Right cardiac atrium (tissue), 5 donors: Measurements from ENCODE around the gene RAX2. TPM values are rescaled to one million over a fixed set of nuclear protein-coding genes. Genes with fewer than 3 reads are reported as not detected.

Experiments used
- ATAC-seq, 2 donors: fragments of 200-7000 bp; cut with Tn5 transposase; one replicate each; pipeline versions ENCODE4 v1.8.0 to v1.9.1; 2020; ENCODE audit warnings: moderate library complexity in 2 of 2, mild to moderate bottlenecking in 1 of 2
- DNase-seq, 3 donors: peaks; one replicate each; pipeline ENCODE4 v3.0.0-alpha.2; 2020
- H3K27ac ChIP-seq: one replicate; pipeline ENCODE4 v1.5.1; 2013; ENCODE audit warnings: mild to moderate bottlenecking, low read length, control low read depth, moderate library complexity
- H3K27me3 ChIP-seq: one replicate; pipeline ENCODE4 v1.6.1; 2013; ENCODE audit not compliant: control insufficient read depth, insufficient read depth
- H3K4me1 ChIP-seq: one replicate; pipeline ENCODE4 v1.6.1; 2013; ENCODE audit warnings: low read length; ENCODE audit not compliant: control insufficient read depth, insufficient read depth
- H3K4me3 ChIP-seq: one replicate; pipeline ENCODE4 v1.5.1; 2013; ENCODE audit warnings: low read length, control low read depth
- H3K9me3 ChIP-seq: one replicate; pipeline ENCODE4 v1.6.1; 2013; ENCODE audit warnings: low read length; ENCODE audit not compliant: control insufficient read depth
- WGBS: extraction: QIAGEN DNeasy Blood & Tissue Kit; methylation state at CpG from one replicate; pipeline ENCODE4 v1.1.7; 2013; 5-methylcytosine and 5-hydroxymethylcytosine counted together
- intact Hi-C, 4 donors: fragments of 100-400 bp; cut with DNase I; formaldehyde crosslinking; loops; one replicate each; pipeline versions ENCODE4 v1.11.0 to v1.14.0; 2022 to 2023
- polyA plus RNA-seq: library from polyadenylated mRNA; stranded (reverse); fragments of 200-250 nt; gene quantifications from one replicate; pipeline ENCODE4 v1.2.3, GENCODE V29; 2013
- total RNA-seq, 4 donors: library from RNA; stranded (reverse); fragmentation: NEBNext Ultra II Directional; extraction: Animal tissue kit (Norgen Biotek cat#: 25700); gene quantifications; one replicate each; pipeline ENCODE4 v1.2.1, GENCODE V29; 2021
- donor health status: healthy with polysubstance abuse.
- donor health status: DM: no; HTN: yes; CAD: no.
- donor health status: DM: no; HTN: no; CAD: no.
- donor health status: DM: no; HTN: yes; CAD: no; lungs with severe emphysema.
- donor health status: DM: yes; HTN: yes; CAD: no.

The RAX2 gene
- total and polyA plus RNA-seq, 5 donors, result not detected

- Histone ChIP-seq H3K27me3 (no peaks in the 10 kb centered on the region), H3K27ac (no peak overlapping the region), H3K4me1 (no peaks in the 10 kb centered on the region), H3K4me3 (no peak overlapping the region), H3K9me3 (peaks cover 10% of the 10 kb centered on the region)
- ATAC-seq, result peak; percentile 8 to 23
- 25% methylated on average over 25 of the region's 25 CpGs for WGBS
- intact Hi-C loops, result no loop called here
- DNase-seq, result peak in 1 of 3 donors; percentile 40
Measured at GRCh38 chr19:3784607-3785450, 12.8 kb upstream of the RAX2 start.

GRCh38 chr19:3783660-3784584, 11.9 kb upstream of the RAX2 start:
- Histone ChIP-seq H3K27me3 (no peaks in the 10 kb centered on the region), H3K27ac (no peak overlapping the region)

GRCh38 chr19:3782903-3783302, 10.9 kb upstream of the RAX2 start:
- Histone ChIP-seq H3K27ac (no peak overlapping the region), H3K9me3 (peaks cover 10% of the 10 kb centered on the region), H3K27me3 (no peaks in the 10 kb centered on the region), H3K4me1 (no peaks in the 10 kb centered on the region), H3K4me3 (no peak overlapping the region)
- WGBS, result 86% methylated on average over 13 of the region's 13 CpGs
- ATAC-seq (no peak), DNase-seq (peak in 1 of 3 donors; percentile 42)
- intact Hi-C loops, result no loop called here

More at GRCh38 chr19:3783660-3784584, 11.9 kb upstream of the RAX2 start:
- DNase-seq, result peak in 1 of 3 donors; percentile 56
- Histone ChIP-seq H3K4me3 (no peak overlapping the region), H3K9me3 (peaks cover 10% of the 10 kb centered on the region), H3K4me1 (no peaks in the 10 kb centered on the region)
- peak in 1 of 2 donors; percentile 28 for ATAC-seq
- intact Hi-C loops, result no loop called here
- 70% methylated on average over 49 of the region's 49 CpGs for WGBS

GRCh38 chr19:3782330-3782729, 10.3 kb upstream of the RAX2 start:
- no peak for ATAC-seq

GRCh38 chr19:3781603-3782002, 9.6 kb upstream of the RAX2 start:
- no peak overlapping the region for H3K27ac ChIP-seq
- H3K4me3 ChIP-seq, result no peak overlapping the region
- WGBS, result 97% methylated on average over 2 of the region's 2 CpGs
- peaks cover 10% of the 10 kb centered on the region for H3K9me3 ChIP-seq
- peak in 1 of 3 donors; percentile 10 for DNase-seq
- no peaks in the 10 kb centered on the region for H3K4me1 ChIP-seq
- no peak for ATAC-seq
- H3K27me3 ChIP-seq, result no peaks in the 10 kb centered on the region
- intact Hi-C loops, result no loop called here

More at GRCh38 chr19:3782330-3782729, 10.3 kb upstream of the RAX2 start:
- DNase-seq, result no peak
- 100% methylated on average over 1 of the region's 1 CpG for whole genome bisulfite sequencing
- Histone ChIP-seq H3K27me3 (no peaks in the 10 kb centered on the region), H3K27ac (no peak overlapping the region), H3K4me1 (no peaks in the 10 kb centered on the region), H3K9me3 (peaks cover 10% of the 10 kb centered on the region), H3K4me3 (no peak overlapping the region)
- intact Hi-C loops, result no loop called here

- Histone ChIP-seq H3K27me3 (no peaks in the 10 kb centered on the region), H3K27ac (no peak overlapping the region), H3K4me3 (no peak overlapping the region), H3K4me1 (no peaks in the 10 kb centered on the region), H3K9me3 (peaks cover 10% of the 10 kb centered on the region)
- intact Hi-C loops, result no loop called here
- DNase-seq, result peak in 1 of 3 donors; percentile 10
- no peak for ATAC-seq
- 91% methylated on average over 9 of the region's 9 CpGs for WGBS
Measured at GRCh38 chr19:3780786-3781304, 8.8 kb upstream of the RAX2 start.

- Histone ChIP-seq H3K4me1 (no peaks in the 10 kb centered on the region), H3K27me3 (no peaks in the 10 kb centered on the region), H3K4me3 (no peak overlapping the region), H3K27ac (no peak overlapping the region), H3K9me3 (peaks cover 10% of the 10 kb centered on the region)
- intact Hi-C loops, result no loop called here
- no peak for ATAC-seq
- WGBS, result 72% methylated on average over 44 of the region's 44 CpGs
- DNase-seq, result peak in 2 of 3 donors; percentile 46 to 49
Measured at GRCh38 chr19:3778899-3779723, 7.1 kb upstream of the RAX2 start.

- peak in 1 of 3 donors; percentile 58 for DNase-seq
- no peak for ATAC-seq
- Histone ChIP-seq H3K4me1 (no peaks in the 10 kb centered on the region), H3K4me3 (no peak overlapping the region), H3K9me3 (peaks cover 10% of the 10 kb centered on the region), H3K27ac (no peak overlapping the region), H3K27me3 (no peaks in the 10 kb centered on the region)
- intact Hi-C loops, result no loop called here
- WGBS, result 87% methylated on average over 37 of the region's 37 CpGs
Measured at GRCh38 chr19:3778104-3778867, 6.3 kb upstream of the RAX2 start.

- whole genome bisulfite sequencing, result 93% methylated on average over 1 of the region's 1 CpG
- ATAC-seq (no peak), DNase-seq (peak in 1 of 3 donors; percentile 6)
- intact Hi-C loops, result no loop called here
- no peak overlapping the region for H3K27ac ChIP-seq
- H3K9me3 ChIP-seq, result peaks cover 2% of the 10 kb centered on the region
- no peak overlapping the region for H3K4me3 ChIP-seq
- H3K4me1 ChIP-seq, result no peaks in the 10 kb centered on the region
- no peaks in the 10 kb centered on the region for H3K27me3 ChIP-seq
Measured at GRCh38 chr19:3776479-3777040, 4.5 kb upstream of the RAX2 start.
